GM12875 (cell line): ENCODE data around the gene SP2.
A peak's percentile ranks its signal among the peaks of the same experiment; 100 is the strongest.

Experiments used
- H3K4me3 ChIP-seq: one replicate; pipeline ENCODE4 v1.5.1; 2011; ENCODE audit warnings: low read depth, low read length, control low read depth
- TF ChIP-seq, protein P1 (sequence below): IDR thresholded peaks from 2 replicates; pipeline ENCODE4 v1.5.1; 2011; ENCODE audit warnings: low read depth, mild to moderate bottlenecking, control low read depth, inconsistent platforms, low read length, moderate library complexity, borderline replicate concordance; ENCODE audit not compliant: insufficient read depth

SP2 gene

DNA sequence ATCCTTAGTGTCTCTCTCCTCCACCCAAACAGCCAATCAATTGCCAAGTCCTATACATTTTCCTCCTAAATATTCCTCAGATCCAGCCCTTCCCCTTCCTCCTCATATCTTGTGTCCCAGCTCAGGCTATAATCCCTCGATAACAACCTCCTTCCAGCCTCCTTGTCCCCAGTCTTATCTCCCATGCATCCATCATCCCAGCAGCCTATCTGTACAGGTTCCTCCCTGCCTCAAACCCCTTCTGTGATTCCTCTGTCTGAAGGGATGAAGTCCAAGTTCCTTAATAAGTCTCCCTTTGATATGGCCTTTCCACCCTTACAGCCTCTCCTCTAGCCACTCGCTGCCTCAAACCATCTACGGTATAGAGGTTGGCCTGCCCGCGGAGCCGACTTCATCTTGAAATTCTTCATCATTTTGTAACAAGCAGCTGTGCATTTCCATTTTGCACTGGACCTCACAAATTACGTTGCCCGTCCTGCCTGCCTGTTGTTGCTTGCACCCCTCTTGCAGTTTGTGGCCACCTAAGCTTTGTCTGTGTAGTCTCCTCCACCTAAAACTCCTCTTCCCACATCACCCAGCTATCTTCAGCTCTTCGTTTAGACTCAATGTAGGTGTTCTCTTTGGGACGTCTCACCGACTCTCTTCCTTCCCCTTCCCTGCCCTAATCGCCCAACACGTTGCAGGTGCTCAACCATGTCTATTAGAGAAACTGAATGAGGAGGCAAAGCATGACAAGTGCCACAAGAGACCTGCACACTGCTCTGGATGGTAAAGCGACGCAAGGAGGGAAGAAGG lies 74.1 kb downstream of the SP2 start:
- TF ChIP-seq, protein P1, sequence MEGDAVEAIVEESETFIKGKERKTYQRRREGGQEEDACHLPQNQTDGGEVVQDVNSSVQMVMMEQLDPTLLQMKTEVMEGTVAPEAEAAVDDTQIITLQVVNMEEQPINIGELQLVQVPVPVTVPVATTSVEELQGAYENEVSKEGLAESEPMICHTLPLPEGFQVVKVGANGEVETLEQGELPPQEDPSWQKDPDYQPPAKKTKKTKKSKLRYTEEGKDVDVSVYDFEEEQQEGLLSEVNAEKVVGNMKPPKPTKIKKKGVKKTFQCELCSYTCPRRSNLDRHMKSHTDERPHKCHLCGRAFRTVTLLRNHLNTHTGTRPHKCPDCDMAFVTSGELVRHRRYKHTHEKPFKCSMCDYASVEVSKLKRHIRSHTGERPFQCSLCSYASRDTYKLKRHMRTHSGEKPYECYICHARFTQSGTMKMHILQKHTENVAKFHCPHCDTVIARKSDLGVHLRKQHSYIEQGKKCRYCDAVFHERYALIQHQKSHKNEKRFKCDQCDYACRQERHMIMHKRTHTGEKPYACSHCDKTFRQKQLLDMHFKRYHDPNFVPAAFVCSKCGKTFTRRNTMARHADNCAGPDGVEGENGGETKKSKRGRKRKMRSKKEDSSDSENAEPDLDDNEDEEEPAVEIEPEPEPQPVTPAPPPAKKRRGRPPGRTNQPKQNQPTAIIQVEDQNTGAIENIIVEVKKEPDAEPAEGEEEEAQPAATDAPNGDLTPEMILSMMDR, result no peak
- H3K4me3 ChIP-seq, result peak overlapping the region; percentile 31

DNA sequence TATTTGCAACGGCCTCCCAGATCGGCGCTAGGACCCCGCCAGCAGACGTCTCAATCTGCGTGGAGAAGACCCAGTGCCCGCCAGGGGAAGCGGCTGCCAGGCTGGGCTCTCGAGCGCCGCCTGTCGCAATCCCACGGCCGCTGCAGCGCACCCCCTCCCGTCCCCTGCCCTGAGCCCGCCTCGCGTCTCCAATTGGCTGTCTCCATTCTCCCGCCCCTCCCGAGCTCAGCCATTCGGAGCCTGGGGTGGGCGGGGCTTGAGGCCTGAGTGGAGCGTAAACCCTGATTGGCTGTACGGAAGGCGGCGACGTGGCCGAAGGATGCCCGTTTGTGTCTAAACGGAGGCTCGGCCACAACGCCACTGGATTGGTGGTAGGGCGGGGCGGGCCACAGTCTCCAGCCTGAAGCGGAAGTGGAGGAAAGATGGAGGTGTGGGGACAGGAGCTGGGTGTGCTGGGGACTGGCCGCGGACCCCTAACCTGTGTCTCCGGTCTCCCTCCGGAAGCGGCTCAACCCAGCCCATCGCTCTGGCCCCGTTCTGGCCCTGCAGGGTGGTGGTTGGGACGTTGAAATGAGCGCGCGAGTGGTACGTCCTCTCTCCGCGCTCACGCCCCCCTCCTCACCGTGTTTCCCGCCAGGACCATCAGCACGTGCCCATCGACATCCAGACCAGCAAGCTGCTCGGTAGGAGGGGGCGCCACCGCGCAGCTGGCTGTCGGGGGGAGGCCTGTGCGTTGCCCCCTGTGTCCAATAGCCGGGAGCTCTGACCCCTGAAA lies 74.9 kb downstream of the SP2 start, which contains the start of gene CDK5RAP3:
Gene CDK5RAP3 (plus strand): TSS at position 389 of the 775 bp plus-strand sequence. CDS start 34 bp downstream, at position 423.
- TF ChIP-seq, protein P1, result peak; percentile 97
- peak within 1 kb of the TSS; percentile 93 for H3K4me3 ChIP-seq

DNA sequence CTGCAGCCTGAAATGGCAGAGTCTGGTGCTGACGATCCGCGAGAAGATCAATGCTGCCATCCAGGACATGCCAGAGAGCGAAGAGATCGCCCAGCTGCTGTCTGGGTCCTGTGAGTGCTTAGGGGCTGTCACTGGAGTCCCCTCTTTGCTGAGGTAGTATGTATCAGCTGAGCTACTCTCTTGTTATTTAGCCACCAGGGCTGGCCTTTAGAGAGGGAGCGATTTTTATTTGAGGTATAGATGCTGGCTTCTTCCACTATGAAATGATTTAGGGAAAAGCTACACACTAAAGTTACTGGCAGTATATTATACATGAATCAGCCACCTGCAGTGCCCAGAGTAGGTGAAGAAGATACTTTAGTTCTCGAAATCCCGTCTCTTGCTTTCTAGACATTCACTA lies 77.5 kb downstream of the SP2 start:
- TF ChIP-seq, protein P1, result no peak
- no peak overlapping the region for H3K4me3 ChIP-seq

DNA sequence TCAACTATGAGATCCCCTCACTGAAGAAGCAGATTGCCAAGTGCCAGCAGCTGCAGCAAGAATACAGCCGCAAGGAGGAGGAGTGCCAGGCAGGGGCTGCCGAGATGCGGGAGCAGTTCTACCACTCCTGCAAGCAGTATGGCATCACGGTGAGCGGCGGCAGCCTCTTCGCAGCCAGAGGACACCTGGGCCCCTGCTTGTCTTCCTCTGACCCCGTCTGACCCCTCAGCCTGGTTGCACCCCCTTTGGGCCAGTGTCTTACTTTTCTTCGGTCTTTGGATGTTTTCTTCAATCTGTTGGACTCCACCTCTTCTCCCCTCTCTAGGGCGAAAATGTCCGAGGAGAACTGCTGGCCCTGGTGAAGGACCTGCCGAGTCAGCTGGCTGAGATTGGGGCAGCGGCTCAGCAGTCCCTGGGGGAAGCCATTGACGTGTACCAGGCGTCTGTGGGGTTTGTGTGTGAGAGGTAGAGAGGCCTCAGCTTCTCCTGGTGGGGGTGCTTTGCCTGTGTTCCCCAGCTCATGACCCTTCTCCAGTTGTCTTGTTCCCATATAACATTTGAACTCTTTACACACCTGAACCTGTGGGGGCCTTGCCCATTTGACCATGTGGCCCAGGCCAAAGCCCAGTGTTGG lies 79.3 kb downstream of the SP2 start:
- TF ChIP-seq, protein P1, result no peak

DNA sequence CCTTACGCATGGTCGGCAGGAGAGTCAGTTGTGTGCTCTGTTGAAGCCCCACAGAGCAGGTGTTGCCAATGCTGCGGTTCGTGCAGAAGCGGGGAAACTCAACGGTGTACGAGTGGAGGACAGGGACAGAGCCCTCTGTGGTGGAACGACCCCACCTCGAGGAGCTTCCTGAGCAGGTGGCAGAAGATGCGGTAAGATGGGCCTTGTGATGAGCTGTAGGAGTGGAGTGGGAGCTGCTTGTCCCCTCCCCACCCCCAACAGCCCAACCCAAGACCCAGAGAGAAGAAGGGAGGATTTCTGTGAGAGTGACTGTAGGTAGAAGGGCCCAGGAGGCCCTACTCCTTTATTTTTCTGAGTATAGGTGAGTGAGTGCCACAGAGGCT lies 79.8 kb downstream of the SP2 start:
- H3K4me3 ChIP-seq, result no peak overlapping the region
- TF ChIP-seq, protein P1, result no peak

More for the DNA sequence above, 79.3 kb downstream of the SP2 start:
- no peak overlapping the region for H3K4me3 ChIP-seq

DNA sequence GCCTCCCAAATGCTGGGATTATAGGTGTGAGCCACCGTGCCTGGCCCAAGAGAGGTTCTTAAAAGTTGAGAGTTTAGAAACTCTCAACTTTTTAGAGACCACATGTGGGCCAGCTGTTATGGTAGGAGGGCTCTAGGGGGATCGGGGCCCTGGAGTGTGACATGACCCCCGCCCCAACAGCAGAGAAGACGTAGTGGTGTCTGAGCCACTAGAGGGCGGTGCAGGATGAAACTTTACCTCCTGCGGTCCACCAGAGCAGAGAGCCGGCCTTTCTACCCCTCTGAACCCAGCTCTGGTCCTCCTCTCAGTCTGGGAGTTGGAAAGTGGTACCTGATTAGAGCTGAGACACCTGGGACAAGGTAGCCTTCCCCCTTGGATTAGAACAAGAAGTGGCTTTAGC lies 82.3 kb downstream of the SP2 start:
- TF ChIP-seq, protein P1, result peak; percentile 80
- H3K4me3 ChIP-seq, result no peak overlapping the region
